H9 (cell line): ENCODE data around the gene ECHS1. TPM values are rescaled to one million over a fixed set of nuclear protein-coding genes. Genes with fewer than 3 reads are reported as not detected.

Experiments used
- DNase-seq: peaks from one replicate; pipeline ENCODE4 v3.0.0-alpha.2; 2017
- H2AFZ ChIP-seq: one replicate; pipeline ENCODE4 v1.6.1; 2013; ENCODE audit warnings: mild to moderate bottlenecking, low read length, control low read depth, moderate library complexity
- H2AK5ac ChIP-seq: 2 replicates; pipeline ENCODE4 v1.6.1; 2013; ENCODE audit warnings: low read length, control low read depth, mixed read lengths; ENCODE audit not compliant: insufficient read length
- H2BK120ac ChIP-seq: one replicate; pipeline ENCODE4 v1.6.1; 2013; ENCODE audit warnings: low read depth, mild to moderate bottlenecking, low read length, control low read depth, inconsistent platforms; ENCODE audit not compliant: poor library complexity, severe bottlenecking
- H2BK12ac ChIP-seq: 2 replicates; pipeline ENCODE4 v1.6.1; 2013; ENCODE audit warnings: low read length, control low read depth, mixed read lengths, low read depth; ENCODE audit not compliant: insufficient read length
- H2BK15ac ChIP-seq: 2 replicates; pipeline ENCODE4 v1.6.1; 2013; ENCODE audit warnings: low read depth, low read length, control low read depth
- H2BK20ac ChIP-seq: one replicate; pipeline ENCODE4 v1.6.1; 2013; ENCODE audit warnings: low read depth, mild to moderate bottlenecking, low read length, control low read depth, inconsistent platforms; ENCODE audit not compliant: poor library complexity, severe bottlenecking
- H2BK5ac ChIP-seq: 2 replicates; pipeline ENCODE4 v1.6.1; 2013; ENCODE audit warnings: low read length, control low read depth, mixed read lengths; ENCODE audit not compliant: insufficient read length
- H3K14ac ChIP-seq: 2 replicates; pipeline ENCODE4 v1.6.1; 2013; ENCODE audit warnings: low read length, control low read depth; ENCODE audit not compliant: insufficient read depth
- H3K18ac ChIP-seq: 2 replicates; pipeline ENCODE4 v1.6.1; 2013; ENCODE audit warnings: low read depth, mild to moderate bottlenecking, mixed read lengths, low read length, control low read depth; ENCODE audit not compliant: insufficient read length
- H3K23ac ChIP-seq: 2 replicates; pipeline ENCODE4 v1.6.1; 2013; ENCODE audit warnings: low read length, control low read depth, mixed read lengths, low read depth; ENCODE audit not compliant: insufficient read length
- H3K23me2 ChIP-seq: 2 replicates; pipeline ENCODE4 v1.6.1; 2013; ENCODE audit warnings: low read depth, mild to moderate bottlenecking, mixed read lengths, low read length, control low read depth; ENCODE audit not compliant: insufficient read length, poor library complexity, severe bottlenecking
- H3K27ac ChIP-seq: 2 replicates; pipeline ENCODE4 v1.5.1; 2013; ENCODE audit warnings: low read length, control low read depth, mixed read lengths, low read depth; ENCODE audit not compliant: insufficient read length
- H3K27me3 ChIP-seq: 2 replicates; pipeline ENCODE4 v1.6.1; 2013; ENCODE audit warnings: low read length, control low read depth, inconsistent platforms; ENCODE audit not compliant: insufficient read depth
- H3K4ac ChIP-seq: 2 replicates; pipeline ENCODE4 v1.6.1; 2013; ENCODE audit warnings: low read depth, mild to moderate bottlenecking, control low read depth, inconsistent platforms, low read length, moderate library complexity
- H3K4me1 ChIP-seq: 2 replicates; pipeline ENCODE4 v1.6.1; 2013; ENCODE audit warnings: low read length, control low read depth, inconsistent platforms; ENCODE audit not compliant: insufficient read depth
- H3K4me2 ChIP-seq: 2 replicates; pipeline ENCODE4 v1.6.1; 2013; ENCODE audit warnings: low read length, control low read depth, mixed read lengths; ENCODE audit not compliant: insufficient read length, insufficient read depth
- H3K56ac ChIP-seq: 2 replicates; pipeline ENCODE4 v1.6.1; 2013; ENCODE audit warnings: low read depth, mild to moderate bottlenecking, mixed read lengths, low read length, control low read depth; ENCODE audit not compliant: insufficient read length
- H3K79me1 ChIP-seq: 2 replicates; pipeline ENCODE4 v1.6.1; 2013; ENCODE audit warnings: low read depth, mild to moderate bottlenecking, moderate library complexity, low read length, control low read depth, inconsistent platforms; ENCODE audit not compliant: insufficient read depth, poor library complexity, severe bottlenecking
- H3K79me2 ChIP-seq: 2 replicates; pipeline ENCODE4 v1.6.1; 2013; ENCODE audit warnings: low read length, control low read depth, inconsistent platforms; ENCODE audit not compliant: insufficient read depth
- H3K9ac ChIP-seq: 2 replicates; pipeline ENCODE4 v1.6.1; 2013; ENCODE audit warnings: low read length, control low read depth, mixed read lengths; ENCODE audit not compliant: insufficient read length; ENCODE audit errors: extremely low read depth
- H3K9me3 ChIP-seq: one replicate; pipeline ENCODE4 v1.6.1; 2013; ENCODE audit warnings: low read depth, low read length, inconsistent platforms; ENCODE audit not compliant: control insufficient read depth
- H3T11ph ChIP-seq: one replicate; pipeline ENCODE4 v1.6.1; 2013; ENCODE audit warnings: mild to moderate bottlenecking, low read length, control low read depth, inconsistent platforms
- H4K20me1 ChIP-seq: one replicate; pipeline ENCODE4 v1.6.1; 2013; ENCODE audit not compliant: control insufficient read depth, insufficient read length, insufficient read depth
- H4K5ac ChIP-seq: 2 replicates; pipeline ENCODE4 v1.6.1; 2013; ENCODE audit warnings: low read depth, mild to moderate bottlenecking, mixed read lengths, low read length, control low read depth; ENCODE audit not compliant: insufficient read length
- H4K8ac ChIP-seq: replicated peaks from 2 replicates; pipeline ENCODE4 v1.6.1; 2013; ENCODE audit warnings: low read length, control low read depth, mixed read lengths, low read depth; ENCODE audit not compliant: insufficient read length
- H4K91ac ChIP-seq: 2 replicates; pipeline ENCODE4 v1.6.1; 2013; ENCODE audit warnings: low read depth, mild to moderate bottlenecking, moderate library complexity, mixed read lengths, low read length, control low read depth; ENCODE audit not compliant: insufficient read length
- H3K27ac Mint-ChIP-seq, 3 experiments: 2 replicates in 2 of 3; 3 replicates in 1 of 3; pipeline ENCODE4 v1.8.0; 2020 to 2021; ENCODE audit warnings: mixed read lengths in 3 of 3, mild to moderate bottlenecking in 1 of 3, moderate library complexity in 1 of 3
- H3K27me3 Mint-ChIP-seq: 2 replicates; pipeline ENCODE4 v1.8.0; 2021; ENCODE audit warnings: low read depth, mild to moderate bottlenecking, moderate library complexity, mixed read lengths
- H3K36me3 Mint-ChIP-seq, 3 experiments: 2 replicates in 2 of 3; 3 replicates in 1 of 3; pipeline ENCODE4 v1.8.0; 2020 to 2021; ENCODE audit warnings: low read depth in 3 of 3, mixed read lengths in 3 of 3; ENCODE audit not compliant: insufficient read depth in 1 of 3
- H3K4me1 Mint-ChIP-seq, 2 experiments: 2 replicates each; pipeline ENCODE4 v1.8.0; 2020; ENCODE audit warnings: mixed read lengths in 2 of 2
- H3K4me3 Mint-ChIP-seq, 2 experiments: 2 replicates in 1 of 2; 3 replicates in 1 of 2; pipeline ENCODE4 v1.8.0; 2020 to 2021; ENCODE audit warnings: mild to moderate bottlenecking in 2 of 2, mixed read lengths in 2 of 2, moderate library complexity in 1 of 2
- H3K9me3 Mint-ChIP-seq, 2 experiments: 2 replicates in 1 of 2; 3 replicates in 1 of 2; pipeline ENCODE4 v1.8.0; 2020; ENCODE audit warnings: mild to moderate bottlenecking in 2 of 2, mixed read lengths in 2 of 2, moderate library complexity in 1 of 2
- CTCF ChIP-seq: fragments of 200-600 bp; sonication (generic); conservative IDR thresholded peaks from 3 replicates; pipeline ENCODE4 v1.8.0; 2021; ENCODE audit warnings: antibody characterized with exemption, mild to moderate bottlenecking
- WGBS: extraction: QIAGEN DNeasy Blood & Tissue Kit; methylation state at CpG from one replicate; pipeline ENCODE4 v1.1.7; 2013; ENCODE audit warnings: missing lambda C conversion rate, low lambda C conversion rate, mixed read lengths; ENCODE audit not compliant: insufficient read length; ENCODE audit errors: extremely low coverage; 5-methylcytosine and 5-hydroxymethylcytosine counted together
- total RNA-seq: library from RNA; stranded (reverse); gene quantifications from 2 replicates; pipeline ENCODE4 v1.2.1, GENCODE V29; 2021

ECHS1 gene
- total RNA-seq, 1 experiment from 2014 or later = 94.1 TPM

- Histone ChIP-seq H4K20me1 (no peaks in the 10 kb centered on the region), H3K23ac (no peak overlapping the region), H2AFZ (no peak overlapping the region), H3K23me2 (no peaks in the 10 kb centered on the region), H3K18ac (no peak overlapping the region), H3K27me3 (no peaks in the 10 kb centered on the region), H3K27ac (no peak overlapping the region), H3K9ac (no peak overlapping the region), H3K9me3 (no peaks in the 10 kb centered on the region), H3K56ac (no peak overlapping the region), H3K79me1 (no peaks in the 10 kb centered on the region), H4K91ac (no peak overlapping the region), H2BK15ac (no peak overlapping the region), H3K4me1 (no peaks in the 10 kb centered on the region), H3K79me2 (no peaks in the 10 kb centered on the region), H3K14ac (no peak overlapping the region), H4K8ac (no peak overlapping the region), H2BK5ac (no peak overlapping the region), H2AK5ac (no peak overlapping the region), H3K4ac (no peak overlapping the region), H2BK12ac (no peak overlapping the region), H3K4me2 (no peak overlapping the region), H3T11ph (no peak overlapping the region), H4K5ac (no peak overlapping the region), H2BK120ac (no peak overlapping the region), H2BK20ac (no peak overlapping the region)
- no peak overlapping the region for H3K27ac Mint-ChIP-seq
- H3K9me3 Mint-ChIP-seq = no peaks in the 10 kb centered on the region
- DNase-seq = no peak
- no peak for TF ChIP-seq CTCF
- peaks cover 0 to 2% of the 10 kb centered on the region in 2 experiments; a peak in 1 of 4 replicates for H3K4me1 Mint-ChIP-seq
- no peaks in the 10 kb centered on the region for H3K27me3 Mint-ChIP-seq
- H3K4me3 Mint-ChIP-seq = no peak overlapping the region
- WGBS = no CpG with 5 or more reads among the region's 17 CpGs
- H3K36me3 Mint-ChIP-seq = peaks cover 40 to 77% (median 77%) of the 10 kb centered on the region in 3 experiments; a peak in 6 of 7 replicates
Observed at GRCh38 chr10:133366130-133366478, 7.0 kb downstream of the ECHS1 start.
